Caco-2 (cell line): ENCODE data around the gene FGFR4. TPM values are rescaled to one million over a fixed set of nuclear protein-coding genes. Genes with fewer than 3 reads are reported as not detected.

Experiments used
- BruUV-seq: library from RNA; stranded (reverse); fragments of 400-500 nt; replicated peaks from 2 replicates; lab custom pipeline; 2021; lab: Mats Ljungman, UMichigan
- CTCF ChIA-PET: fragments of 300-600 bp; sonication (Branson Sonifier 250); formaldehyde crosslinking; loops from one replicate; lab custom pipeline; 2022; ENCODE audit warnings: antibody characterized with exemption; lab: Charles Lee
- POLR2A ChIA-PET: fragments of 300-600 bp; sonication (Branson Sonifier 250); formaldehyde crosslinking; loops from one replicate; lab custom pipeline; 2022; ENCODE audit warnings: antibody characterized with exemption; lab: Charles Lee
- DNase-seq, 2 experiments: peaks; one replicate each; pipeline versions ENCODE4 v3.0.0 to v3.0.0-alpha.2; 2020 to 2022
- H3K27me3 ChIP-seq: replicated peaks from 2 replicates; pipeline ENCODE4 v1.6.0; 2011; ENCODE audit warnings: low read length; ENCODE audit not compliant: control insufficient read depth, insufficient read depth
- H3K36me3 ChIP-seq: 2 replicates; pipeline ENCODE4 v1.5.1; 2011; ENCODE audit warnings: low read length; ENCODE audit not compliant: control insufficient read depth, insufficient read depth
- H3K4me1 ChIP-seq: fragments of 250-450 bp; sonication (Bioruptor Pico); 2 replicates; pipeline ENCODE4 v1.5.1; 2020; ENCODE audit warnings: mild to moderate bottlenecking
- H3K4me3 ChIP-seq: 2 replicates; pipeline ENCODE4 v1.5.1; 2011; ENCODE audit warnings: low read depth, mild to moderate bottlenecking, control low read depth, low read length
- H3K9me3 ChIP-seq: fragments of 250-450 bp; sonication (Bioruptor Pico); 2 replicates; pipeline ENCODE4 v1.5.1; 2020; ENCODE audit warnings: mild to moderate bottlenecking, moderate library complexity
- H3K27ac Mint-ChIP-seq: one replicate; pipeline ENCODE4 v1.8.0; 2022; ENCODE audit warnings: mixed read lengths; ENCODE audit not compliant: unreplicated experiment
- H3K27me3 Mint-ChIP-seq: one replicate; pipeline ENCODE4 v1.8.0; 2022; ENCODE audit warnings: mixed read lengths; ENCODE audit not compliant: insufficient read depth, unreplicated experiment
- H3K36me3 Mint-ChIP-seq: one replicate; pipeline ENCODE4 v1.8.0; 2022; ENCODE audit warnings: mild to moderate bottlenecking, mixed read lengths; ENCODE audit not compliant: insufficient read depth, unreplicated experiment
- H3K4me1 Mint-ChIP-seq: one replicate; pipeline ENCODE4 v1.8.0; 2022; ENCODE audit warnings: low read depth, mixed read lengths; ENCODE audit not compliant: unreplicated experiment
- H3K4me3 Mint-ChIP-seq: one replicate; pipeline ENCODE4 v1.8.0; 2022; ENCODE audit warnings: mild to moderate bottlenecking, moderate library complexity, mixed read lengths; ENCODE audit not compliant: unreplicated experiment
- H3K9me3 Mint-ChIP-seq: one replicate; pipeline ENCODE4 v1.8.0; 2022; ENCODE audit warnings: mixed read lengths; ENCODE audit not compliant: unreplicated experiment
- intact Hi-C: fragments of 100-400 bp; cut with micrococcal nuclease; formaldehyde crosslinking; loops from one replicate; pipeline ENCODE4 v1.10.0; 2022; ENCODE audit not compliant: unreplicated experiment
- total RNA-seq: library from RNA; stranded (reverse); gene quantifications from 2 replicates; pipeline ENCODE4 v1.2.3, GENCODE V29; 2022
- TF ChIP-seq, protein P1 (sequence below), 2 experiments: fragments of 200-600 bp in 1 of 2; IDR thresholded peaks; 1 replicate in 1 of 2; 2 replicates in 1 of 2; pipeline versions ENCODE4 v1.5.1 to v1.8.0; 2011 to 2022; ENCODE audit warnings: antibody characterized with exemption in 1 of 2, control low read depth in 1 of 2, inconsistent platforms in 1 of 2, low read depth in 1 of 2, low read length in 1 of 2, mild to moderate bottlenecking in 1 of 2, moderate library complexity in 1 of 2; ENCODE audit not compliant: insufficient read depth in 1 of 2, severe bottlenecking in 1 of 2, unreplicated experiment in 1 of 2

Gene FGFR4
- total RNA-seq, 1 experiment from 2014 or later = 190 TPM

DNA sequence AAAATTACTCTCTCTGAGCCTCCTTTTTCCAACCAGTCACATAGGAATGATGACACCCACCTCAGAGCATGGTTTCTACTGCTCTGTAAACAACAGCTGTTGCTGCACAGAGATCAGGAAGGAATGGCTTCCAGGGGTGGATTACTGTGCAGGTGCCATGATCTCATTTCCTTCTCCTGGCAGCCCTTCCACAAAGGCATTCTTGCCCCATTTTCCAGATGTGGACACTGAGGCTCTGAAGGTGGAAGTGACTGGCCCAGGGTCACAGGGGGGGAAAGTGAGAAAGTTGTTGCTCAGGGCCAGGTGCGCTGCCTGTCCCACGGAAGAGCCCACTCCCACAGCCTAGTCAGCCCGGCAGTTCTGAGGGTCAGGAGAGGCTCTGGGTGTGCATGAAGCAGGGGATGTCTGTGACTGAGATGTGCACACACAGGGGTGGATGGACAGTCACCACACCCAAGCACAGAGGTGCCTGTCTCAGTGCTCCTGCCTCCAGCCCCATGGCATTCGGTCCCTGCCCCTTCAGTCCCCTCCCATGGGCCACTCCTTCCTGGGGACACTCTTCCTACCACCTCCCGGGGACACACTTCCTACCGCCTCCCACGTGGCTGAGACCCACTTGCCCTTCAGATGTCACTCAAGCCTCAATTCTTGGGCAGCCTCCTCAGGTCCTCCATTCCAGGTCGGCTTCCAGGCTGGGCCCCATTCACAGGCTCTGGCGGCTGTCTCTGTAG, 17.0 kb downstream of the FGFR4 start:
- no peaks in the 10 kb centered on the region for H3K9me3 Mint-ChIP-seq
- Histone ChIP-seq H3K36me3 (no peaks in the 10 kb centered on the region), H3K27me3 (no peaks in the 10 kb centered on the region), H3K9me3 (no peaks in the 10 kb centered on the region), H3K4me3 (no peak overlapping the region), H3K4me1 (peaks cover 24% of the 10 kb centered on the region)
- peaks cover 30% of the 10 kb centered on the region for H3K36me3 Mint-ChIP-seq
- ChIA-PET CTCF (interaction anchor here (1.0 kb wide), 1 partner anchor 17 kb away, joined by 4 read pairs; the partner anchor contains the start of gene FGFR4), POLR2A (no interaction called here)
- H3K4me1 Mint-ChIP-seq = peaks cover 17% of the 10 kb centered on the region
- no peak for DNase-seq
- intact Hi-C loops = no loop called here
- no TSS peak for BruUV-seq
- TF ChIP-seq, protein P1, sequence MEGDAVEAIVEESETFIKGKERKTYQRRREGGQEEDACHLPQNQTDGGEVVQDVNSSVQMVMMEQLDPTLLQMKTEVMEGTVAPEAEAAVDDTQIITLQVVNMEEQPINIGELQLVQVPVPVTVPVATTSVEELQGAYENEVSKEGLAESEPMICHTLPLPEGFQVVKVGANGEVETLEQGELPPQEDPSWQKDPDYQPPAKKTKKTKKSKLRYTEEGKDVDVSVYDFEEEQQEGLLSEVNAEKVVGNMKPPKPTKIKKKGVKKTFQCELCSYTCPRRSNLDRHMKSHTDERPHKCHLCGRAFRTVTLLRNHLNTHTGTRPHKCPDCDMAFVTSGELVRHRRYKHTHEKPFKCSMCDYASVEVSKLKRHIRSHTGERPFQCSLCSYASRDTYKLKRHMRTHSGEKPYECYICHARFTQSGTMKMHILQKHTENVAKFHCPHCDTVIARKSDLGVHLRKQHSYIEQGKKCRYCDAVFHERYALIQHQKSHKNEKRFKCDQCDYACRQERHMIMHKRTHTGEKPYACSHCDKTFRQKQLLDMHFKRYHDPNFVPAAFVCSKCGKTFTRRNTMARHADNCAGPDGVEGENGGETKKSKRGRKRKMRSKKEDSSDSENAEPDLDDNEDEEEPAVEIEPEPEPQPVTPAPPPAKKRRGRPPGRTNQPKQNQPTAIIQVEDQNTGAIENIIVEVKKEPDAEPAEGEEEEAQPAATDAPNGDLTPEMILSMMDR (IDR thresholded peaks at IDR 0.05; ENCODE audit: insufficient read depth in 1 of 2, low read depth in 1 of 2, low read length in 1 of 2, severe bottlenecking in 1 of 2, unreplicated experiment in 1 of 2) = no peak
- no peaks in the 10 kb centered on the region for H3K27me3 Mint-ChIP-seq
- H3K27ac Mint-ChIP-seq = no peak overlapping the region
- no peak overlapping the region for H3K4me3 Mint-ChIP-seq

DNA sequence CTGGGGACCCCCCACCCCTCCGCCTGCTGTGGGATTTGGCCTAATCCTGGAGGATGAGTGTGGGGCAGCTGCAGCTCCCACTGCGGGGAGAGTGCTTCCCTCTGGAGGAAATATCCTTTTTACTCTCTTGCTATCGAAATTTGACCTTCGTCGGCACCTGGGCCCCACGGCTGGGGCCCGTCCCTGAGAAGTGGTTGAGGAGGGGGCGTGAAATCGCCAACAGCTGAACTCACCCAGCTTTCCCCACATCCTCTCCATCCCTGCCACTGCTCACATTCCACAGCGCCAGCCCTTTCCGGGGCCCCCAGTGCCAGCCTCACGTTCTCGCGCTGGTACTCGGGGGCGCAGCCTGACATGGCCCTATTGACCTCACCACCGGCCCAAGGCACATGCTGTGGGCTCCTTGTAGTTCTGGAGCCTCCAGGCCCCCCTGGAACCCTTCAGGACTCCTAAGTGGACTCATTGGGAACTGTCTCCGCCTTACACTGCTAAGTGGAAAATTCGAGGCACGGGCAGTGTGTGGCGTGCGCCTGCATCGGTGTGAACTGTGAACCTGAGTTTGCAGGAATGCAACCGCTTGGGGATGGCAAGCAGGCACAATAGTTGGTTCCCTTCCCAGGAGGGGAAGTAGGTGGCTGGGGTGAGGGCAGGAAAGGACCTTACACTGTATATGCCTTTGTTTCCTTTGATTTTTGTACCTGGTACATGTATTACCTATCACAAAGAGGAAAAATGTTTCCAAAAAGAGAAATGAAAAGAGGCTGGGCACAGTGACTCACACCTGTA, 19.2 kb downstream of the FGFR4 start:
- POLR2A ChIA-PET = no interaction called here
- H3K9me3 ChIP-seq = no peaks in the 10 kb centered on the region

DNA sequence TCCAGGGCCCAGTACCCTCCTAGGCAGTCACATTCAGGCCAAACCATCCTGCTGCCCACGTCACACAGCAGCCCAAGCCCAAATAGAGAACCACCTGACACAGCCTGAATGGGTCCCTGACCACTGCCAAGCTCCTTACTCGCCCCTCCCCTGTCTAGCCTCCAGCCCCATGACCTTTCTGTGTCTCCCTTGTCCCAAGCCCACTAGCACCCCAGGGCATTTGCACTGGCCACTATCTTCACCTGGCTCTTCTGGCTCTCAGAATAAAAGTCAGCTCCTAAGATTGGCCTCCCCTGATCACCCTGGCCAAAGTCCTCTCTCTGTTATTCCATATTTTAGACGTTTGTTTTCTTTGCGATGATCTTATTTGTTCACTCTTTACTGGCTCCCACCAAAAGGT, 20.4 kb downstream of the FGFR4 start:
- no peaks in the 10 kb centered on the region for H3K9me3 Mint-ChIP-seq
- peaks cover 24% of the 10 kb centered on the region for H3K4me1 ChIP-seq
- H3K4me3 Mint-ChIP-seq = no peak overlapping the region
- H3K27me3 ChIP-seq = no peaks in the 10 kb centered on the region
- CTCF ChIA-PET = interaction anchor here (1.1 to 1.7 kb wide), 3 partner anchors 20 to 36 kb away, joined by 5 to 13 read pairs (median 5); partner anchors contain the start of gene FGFR4
- intact Hi-C loops = no loop called here
- POLR2A ChIA-PET = interaction anchor here (0.7 kb wide), 1 partner anchor 20 kb away, joined by 4 read pairs; the partner anchor contains the start of gene FGFR4
- peaks cover 13% of the 10 kb centered on the region for H3K36me3 Mint-ChIP-seq
- H3K27ac Mint-ChIP-seq = peak overlapping the region; percentile 6
- no peak for DNase-seq
- BruUV-seq = no TSS peak
- H3K4me1 Mint-ChIP-seq = peaks cover 39% of the 10 kb centered on the region
- TF ChIP-seq, protein P1 (IDR thresholded peaks at IDR 0.05; ENCODE audit: insufficient read depth in 1 of 2, low read depth in 1 of 2, low read length in 1 of 2, severe bottlenecking in 1 of 2, unreplicated experiment in 1 of 2) = no peak
- no peaks in the 10 kb centered on the region for H3K36me3 ChIP-seq
- H3K9me3 ChIP-seq = no peaks in the 10 kb centered on the region
- no peaks in the 10 kb centered on the region for H3K27me3 Mint-ChIP-seq
- H3K4me3 ChIP-seq = no peak overlapping the region

More for the DNA sequence above, 19.2 kb downstream of the FGFR4 start:
- CTCF ChIA-PET = interaction anchor here (0.7 kb wide), 1 partner anchor 204 kb away, joined by 3 read pairs; no protein-coding TSS in a partner anchor
- Histone ChIP-seq H3K4me3 (no peak overlapping the region), H3K27me3 (no peaks in the 10 kb centered on the region), H3K36me3 (no peaks in the 10 kb centered on the region), H3K4me1 (peaks cover 24% of the 10 kb centered on the region)
- Mint-ChIP-seq H3K4me3 (no peak overlapping the region), H3K36me3 (peaks cover 23% of the 10 kb centered on the region), H3K4me1 (peaks cover 32% of the 10 kb centered on the region), H3K9me3 (no peaks in the 10 kb centered on the region), H3K27me3 (no peaks in the 10 kb centered on the region), H3K27ac (peak overlapping the region; percentile 61)
- intact Hi-C loops = no loop called here
- no TSS peak for BruUV-seq
- TF ChIP-seq, protein P1 (IDR thresholded peaks at IDR 0.05; ENCODE audit: insufficient read depth in 1 of 2, low read depth in 1 of 2, low read length in 1 of 2, severe bottlenecking in 1 of 2, unreplicated experiment in 1 of 2) = no peak
- no peak for DNase-seq
